GM13977 (cell line): ENCODE data around the gene AFF1.

ENCODE experiments used
- DNase-seq: peaks from one replicate; pipeline ENCODE4 v3.0.0; 2012; ENCODE audit warnings: low spot score
- in situ Hi-C: fragments of 300-500 bp; cut with MboI; formaldehyde crosslinking; loops from one replicate; pipeline ENCODE4 v1.12.0; 2022; ENCODE audit warnings: low sequenced_read_pairs, low pct_unique_long_range_greater_than_20kb, mixed read lengths, inconsistent platforms; ENCODE audit not compliant: unreplicated experiment
- TF ChIP-seq, protein P1 (sequence below): IDR thresholded peaks from 2 replicates; pipeline ENCODE4 v1.5.1; 2012; ENCODE audit warnings: mild to moderate bottlenecking, control low read depth; ENCODE audit not compliant: insufficient read depth; ENCODE audit errors: extremely low read depth, missing control alignments

AFF1 gene

DNA sequence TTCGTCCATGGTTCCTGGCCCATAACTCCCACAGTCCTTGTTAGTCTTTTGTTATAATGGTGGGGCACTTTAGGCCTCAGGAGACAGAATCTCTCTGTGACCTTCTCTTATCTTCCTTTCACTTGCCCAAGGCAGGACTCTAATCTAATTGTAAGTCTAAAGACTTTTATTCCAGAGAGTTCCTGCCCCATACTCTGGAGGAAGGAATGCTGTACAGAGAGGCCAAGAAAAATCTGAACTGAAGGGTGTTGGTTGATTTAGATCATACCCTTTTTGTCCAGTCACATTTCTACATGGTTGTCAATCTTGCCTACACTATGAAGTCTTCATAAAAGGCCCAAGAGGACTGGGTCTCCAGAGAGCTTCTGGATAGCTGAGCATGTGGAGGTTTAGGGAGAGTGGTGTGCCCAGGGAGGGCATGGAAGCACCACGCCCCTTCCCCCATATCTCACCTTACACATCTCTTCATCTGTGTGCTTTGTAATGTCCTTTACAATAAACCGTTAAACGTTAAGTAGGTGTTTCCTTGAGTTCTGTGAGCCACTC is 84.5 kb downstream of the AFF1 start:
- TF ChIP-seq, protein P1, sequence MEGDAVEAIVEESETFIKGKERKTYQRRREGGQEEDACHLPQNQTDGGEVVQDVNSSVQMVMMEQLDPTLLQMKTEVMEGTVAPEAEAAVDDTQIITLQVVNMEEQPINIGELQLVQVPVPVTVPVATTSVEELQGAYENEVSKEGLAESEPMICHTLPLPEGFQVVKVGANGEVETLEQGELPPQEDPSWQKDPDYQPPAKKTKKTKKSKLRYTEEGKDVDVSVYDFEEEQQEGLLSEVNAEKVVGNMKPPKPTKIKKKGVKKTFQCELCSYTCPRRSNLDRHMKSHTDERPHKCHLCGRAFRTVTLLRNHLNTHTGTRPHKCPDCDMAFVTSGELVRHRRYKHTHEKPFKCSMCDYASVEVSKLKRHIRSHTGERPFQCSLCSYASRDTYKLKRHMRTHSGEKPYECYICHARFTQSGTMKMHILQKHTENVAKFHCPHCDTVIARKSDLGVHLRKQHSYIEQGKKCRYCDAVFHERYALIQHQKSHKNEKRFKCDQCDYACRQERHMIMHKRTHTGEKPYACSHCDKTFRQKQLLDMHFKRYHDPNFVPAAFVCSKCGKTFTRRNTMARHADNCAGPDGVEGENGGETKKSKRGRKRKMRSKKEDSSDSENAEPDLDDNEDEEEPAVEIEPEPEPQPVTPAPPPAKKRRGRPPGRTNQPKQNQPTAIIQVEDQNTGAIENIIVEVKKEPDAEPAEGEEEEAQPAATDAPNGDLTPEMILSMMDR, result no peak
- in situ Hi-C loops, result no loop called here
- DNase-seq, result no peak

- no peak for DNase-seq
- TF ChIP-seq, protein P1, result no peak
- in situ Hi-C loops, result no loop called here
Observed at GRCh38 chr4:87019898-87020297, 85.1 kb downstream of the AFF1 start.

GRCh38 chr4:87024201-87024600 is 89.4 kb downstream of the AFF1 start:
- in situ Hi-C loops, result no loop called here
- TF ChIP-seq, protein P1, result no peak
- DNase-seq, result no peak

DNA sequence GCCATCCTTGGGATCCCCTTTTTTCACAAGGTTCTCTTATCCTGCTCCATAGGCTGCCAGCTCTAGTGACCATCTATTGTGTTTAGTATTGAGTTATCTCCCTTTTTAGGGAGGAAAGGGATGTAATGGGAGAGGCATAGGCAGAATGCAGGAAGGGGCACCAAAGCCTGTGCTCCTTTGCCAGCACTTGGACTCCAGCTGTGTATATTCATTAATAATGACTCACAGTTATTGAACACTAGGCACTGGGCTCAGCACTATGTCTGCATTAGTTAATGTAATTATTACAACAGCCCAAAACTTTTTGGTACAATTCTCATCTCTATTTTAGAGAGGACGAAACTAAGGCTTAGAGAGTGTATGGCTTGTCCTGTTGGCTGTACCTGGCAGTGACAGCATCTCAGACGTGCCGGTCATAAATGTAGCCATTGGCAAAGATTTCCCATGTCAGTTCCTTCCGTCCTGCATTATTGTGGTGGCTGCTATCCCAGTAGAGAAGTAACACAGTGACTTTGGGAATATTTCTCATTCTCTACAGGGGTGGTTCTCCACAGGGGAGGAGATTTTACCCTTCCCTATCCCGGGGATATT is 90.3 kb downstream of the AFF1 start:
- in situ Hi-C loops, result no loop called here
- DNase-seq, result no peak
- TF ChIP-seq, protein P1, result no peak

GRCh38 chr4:87025614-87026041 is 90.8 kb downstream of the AFF1 start:
- no peak for DNase-seq
- in situ Hi-C loops, result no loop called here
- TF ChIP-seq, protein P1, result no peak

- TF ChIP-seq, protein P1, result no peak
- peak; percentile 66 for DNase-seq
- in situ Hi-C loops, result no loop called here
Observed at GRCh38 chr4:87026800-87027495, 92.1 kb downstream of the AFF1 start.
